BLaER1 treated with 17β-estradiol and CSF1 and Interleukin-3, amounts not matched to agents 10 nM and 100 nM (cell line): ENCODE results near the gene ATP13A2.
"Not testable (repeated sequence)": the region's sequence is repeated elsewhere in the genome, so short reads cannot be mapped to it uniquely, and the experiment has no call there.

ENCODE experiments used
- H3K27ac ChIP-seq, 11 experiments: shearing (Covaris generic); formaldehyde crosslinking; 2 replicates each; pipeline ENCODE4 v1.8.1; 2022
- H3K27me3 ChIP-seq, 11 experiments: shearing (Covaris generic); formaldehyde crosslinking; 2 replicates each; pipeline ENCODE4 v1.8.1; 2022
- H3K36me3 ChIP-seq, 11 experiments: shearing (Covaris generic); formaldehyde crosslinking; 2 replicates each; pipeline ENCODE4 v1.8.1; 2022
- H3K4me1 ChIP-seq, 10 experiments: shearing (Covaris generic); formaldehyde crosslinking; 2 replicates each; pipeline ENCODE4 v1.8.1; 2022
- H3K4me2 ChIP-seq, 11 experiments: shearing (Covaris generic); formaldehyde crosslinking; 2 replicates each; pipeline ENCODE4 v1.8.1; 2022
- H3K4me3 ChIP-seq, 10 experiments: shearing (Covaris generic); formaldehyde crosslinking; 2 replicates each; pipeline ENCODE4 v1.8.1; 2022
- H3K9ac ChIP-seq, 11 experiments: shearing (Covaris generic); formaldehyde crosslinking; 2 replicates each; pipeline ENCODE4 v1.8.1; 2022
- H3K9me3 ChIP-seq, 11 experiments: shearing (Covaris generic); formaldehyde crosslinking; replicated peaks in 1 of 11; 2 replicates each; pipeline ENCODE4 v1.8.1; 2022
- H4K20me1 ChIP-seq, 11 experiments: shearing (Covaris generic); formaldehyde crosslinking; 2 replicates each; pipeline ENCODE4 v1.8.1; 2022
- Cebpa-rat ChIP-seq, 11 experiments: shearing (Covaris generic); IDR thresholded peaks; 2 replicates each; pipeline ENCODE4 v1.8.1; 2022

Gene ATP13A2

DNA sequence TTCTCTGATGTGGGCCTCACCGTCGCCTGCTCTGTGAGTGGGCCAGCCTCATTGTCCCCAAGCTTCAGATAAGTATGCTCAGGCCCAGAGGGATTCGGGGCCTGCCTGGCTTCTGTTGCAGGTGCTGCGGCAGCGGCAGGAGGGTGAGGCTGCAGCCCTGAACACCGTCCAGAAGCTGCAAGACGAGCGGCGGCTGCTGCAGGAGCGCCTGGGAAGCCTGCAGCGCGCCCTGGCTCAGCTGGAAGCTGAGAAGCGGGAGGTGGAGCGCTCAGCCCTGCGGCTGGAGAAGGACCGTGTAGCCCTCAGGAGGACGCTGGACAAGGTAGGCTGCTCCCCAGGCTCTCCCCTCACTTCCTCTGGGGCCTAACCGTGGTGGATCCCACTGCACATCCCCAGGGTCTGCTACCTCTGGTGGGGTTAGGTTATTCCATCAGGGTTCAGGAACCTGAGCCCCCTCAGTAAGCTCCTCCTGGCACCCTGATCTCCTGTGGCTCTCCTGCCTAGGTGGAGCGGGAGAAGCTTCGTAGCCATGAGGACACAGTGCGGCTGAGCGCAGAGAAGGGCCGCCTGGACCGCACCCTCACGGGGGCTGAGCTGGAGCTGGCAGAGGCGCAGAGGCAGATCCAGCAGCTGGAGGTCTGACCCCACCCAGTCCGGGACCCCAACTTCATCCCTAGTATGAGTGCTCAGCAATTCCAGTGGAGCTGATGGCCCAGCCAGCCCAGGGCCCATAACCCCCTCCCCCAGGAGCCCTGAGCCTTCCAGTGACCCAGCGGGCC is 41.4 kb downstream of the ATP13A2 start:
- Histone ChIP-seq H3K4me1 (peaks cover 0 to 13% (median 0%) of the 10 kb centered on the region in 10 experiments; a peak in 3 of 20 replicates), H3K4me3 (no peak overlapping the region), H3K9me3 (no peaks in the 10 kb centered on the region), H3K27me3 (no peaks in the 10 kb centered on the region), H4K20me1 (peaks cover 0 to 46% (median 0%) of the 10 kb centered on the region in 11 experiments; a peak in 4 of 22 replicates), H3K9ac (0 out of 22 replicates have a peak overlapping the region, but pooled peaks of 1 of the 11 experiments have one; percentile 7), H3K4me2 (peak overlapping the region in 1 of 11 experiments; percentile 20; a peak in 1 of 22 replicates), H3K36me3 (peaks cover 0 to 22% (median 9%) of the 10 kb centered on the region in 11 experiments; a peak in 11 of 22 replicates), H3K27ac (no peak overlapping the region)
- no peak for TF ChIP-seq Cebpa-rat (IDR thresholded peaks at IDR 0.05)

- H3K27me3 ChIP-seq: no peaks in the 10 kb centered on the region
- TF ChIP-seq Cebpa-rat (IDR thresholded peaks at IDR 0.05): no peak
- H4K20me1 ChIP-seq: peaks cover 0 to 42% (median 0%) of the 10 kb centered on the region in 11 experiments; a peak in 4 of 22 replicates
- H3K9me3 ChIP-seq: no peaks in the 10 kb centered on the region
- peaks cover 0 to 25% (median 9%) of the 10 kb centered on the region in 11 experiments; a peak in 11 of 22 replicates for H3K36me3 ChIP-seq
- no peak overlapping the region for H3K9ac ChIP-seq
- peaks cover 0 to 13% (median 0%) of the 10 kb centered on the region in 10 experiments; a peak in 3 of 20 replicates for H3K4me1 ChIP-seq
- H3K4me2 ChIP-seq: peak overlapping the region in 1 of 11 experiments; percentile 20; a peak in 1 of 22 replicates
- no peak overlapping the region for H3K4me3 ChIP-seq
- H3K27ac ChIP-seq: no peak overlapping the region
Observed at GRCh38 chr1:16969651-16970050, 42.1 kb downstream of the ATP13A2 start.

DNA sequence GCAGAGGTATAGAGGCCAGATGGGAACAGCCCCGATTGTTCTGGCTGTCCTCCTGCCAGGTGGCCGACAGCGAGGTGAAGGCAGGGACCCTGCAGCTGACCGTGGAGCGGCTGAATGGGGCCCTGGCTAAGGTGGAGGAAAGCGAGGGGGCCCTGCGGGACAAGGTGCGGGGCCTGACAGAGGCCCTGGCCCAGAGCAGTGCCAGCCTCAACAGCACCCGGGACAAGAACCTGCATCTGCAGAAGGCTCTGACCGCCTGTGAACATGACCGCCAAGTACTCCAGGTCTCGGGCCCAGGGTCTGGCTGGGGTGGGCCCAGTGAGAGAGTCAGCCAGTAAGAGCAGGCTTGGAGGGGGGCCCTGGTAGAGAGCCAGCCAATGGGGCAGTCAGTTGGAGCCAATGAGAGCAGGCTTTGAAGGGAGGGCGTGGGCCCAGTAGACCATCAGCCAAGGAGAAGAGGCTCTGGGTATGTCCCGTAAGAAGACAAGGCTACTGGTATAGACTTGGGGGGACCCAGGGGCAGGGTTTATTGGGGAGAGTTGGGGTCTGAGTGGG is 42.6 kb downstream of the ATP13A2 start:
- H3K27me3 ChIP-seq: no peaks in the 10 kb centered on the region
- peaks cover 0 to 25% (median 9%) of the 10 kb centered on the region in 11 experiments; a peak in 11 of 22 replicates for H3K36me3 ChIP-seq
- H3K4me3 ChIP-seq: no peak overlapping the region
- H3K4me1 ChIP-seq: peaks cover 0 to 13% (median 0%) of the 10 kb centered on the region in 10 experiments; a peak in 3 of 20 replicates
- no peak for TF ChIP-seq Cebpa-rat (IDR thresholded peaks at IDR 0.05)
- H3K9me3 ChIP-seq: no peaks in the 10 kb centered on the region
- no peak overlapping the region for H3K27ac ChIP-seq
- no peak overlapping the region for H3K9ac ChIP-seq
- H4K20me1 ChIP-seq: peaks cover 0 to 42% (median 0%) of the 10 kb centered on the region in 11 experiments; a peak in 4 of 22 replicates
- no peak overlapping the region for H3K4me2 ChIP-seq

DNA sequence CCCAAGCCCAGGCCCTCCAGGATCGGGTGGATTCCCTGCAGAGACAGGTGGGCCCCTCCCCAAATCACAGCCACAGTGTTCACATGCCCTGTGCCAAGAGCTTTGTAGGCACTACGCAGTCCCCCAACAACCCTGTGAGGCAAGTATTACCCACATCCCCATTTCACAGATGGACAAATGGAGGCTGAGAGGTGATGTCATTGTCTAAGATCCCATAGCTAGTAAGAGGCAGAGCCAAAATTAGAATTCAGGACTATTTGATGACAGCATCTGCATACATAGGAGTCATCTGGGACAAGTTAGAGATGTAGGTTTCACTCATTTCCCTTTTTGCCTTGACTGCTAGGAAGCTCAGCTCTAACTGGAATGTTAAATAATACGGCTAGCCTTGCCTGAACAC is 43.4 kb downstream of the ATP13A2 start:
- Histone ChIP-seq H3K4me1 (peaks cover 0 to 13% (median 0%) of the 10 kb centered on the region in 10 experiments; a peak in 3 of 20 replicates), H3K4me3 (no peak overlapping the region), H3K9me3 (no peaks in the 10 kb centered on the region), H3K27ac (no peak overlapping the region), H4K20me1 (peaks cover 0 to 42% (median 0%) of the 10 kb centered on the region in 11 experiments; a peak in 4 of 22 replicates), H3K36me3 (peaks cover 0 to 25% (median 9%) of the 10 kb centered on the region in 11 experiments; a peak in 11 of 22 replicates), H3K4me2 (no peak overlapping the region), H3K27me3 (no peaks in the 10 kb centered on the region), H3K9ac (no peak overlapping the region)
- TF ChIP-seq Cebpa-rat (IDR thresholded peaks at IDR 0.05): no peak

- H3K4me1 ChIP-seq: peaks cover 0 to 13% (median 0%) of the 10 kb centered on the region in 10 experiments; a peak in 3 of 20 replicates
- H3K4me3 ChIP-seq: no peak overlapping the region
- peaks cover 0 to 25% (median 9%) of the 10 kb centered on the region in 11 experiments; a peak in 11 of 22 replicates for H3K36me3 ChIP-seq
- H3K9me3 ChIP-seq: no peaks in the 10 kb centered on the region
- H3K27me3 ChIP-seq: no peaks in the 10 kb centered on the region
- peaks cover 0 to 42% (median 0%) of the 10 kb centered on the region in 11 experiments; a peak in 4 of 22 replicates for H4K20me1 ChIP-seq
- no peak overlapping the region for H3K27ac ChIP-seq
- TF ChIP-seq Cebpa-rat (IDR thresholded peaks at IDR 0.05): no peak
- no peak overlapping the region for H3K9ac ChIP-seq
- no peak overlapping the region for H3K4me2 ChIP-seq
Observed at GRCh38 chr1:16967962-16968361, 43.8 kb downstream of the ATP13A2 start.

DNA sequence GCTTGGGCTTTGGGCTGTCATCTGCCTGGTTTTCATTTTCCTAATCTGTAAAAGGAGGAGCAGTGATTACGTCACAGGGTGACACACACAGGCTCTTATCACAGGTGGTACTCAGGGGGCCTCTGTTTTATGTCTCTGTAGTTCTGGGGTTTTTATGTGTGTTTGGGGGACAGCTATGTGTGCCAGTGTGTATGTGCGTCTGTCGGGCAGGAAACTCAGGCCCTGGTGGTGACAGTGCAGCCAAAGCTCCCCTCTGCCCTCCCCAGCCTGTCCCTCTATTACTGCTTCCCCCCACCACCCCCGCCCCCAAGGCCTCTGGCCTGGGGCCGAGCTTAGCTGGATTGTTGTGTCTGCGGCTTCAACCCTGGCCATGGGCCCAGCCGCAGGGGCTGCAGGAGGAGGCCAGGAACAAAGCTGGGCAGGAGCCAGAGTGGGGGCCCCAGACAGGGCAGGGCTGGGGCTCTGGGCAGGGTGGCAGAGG is 44.6 kb downstream of the ATP13A2 start:
- Histone ChIP-seq H4K20me1 (peaks cover 0 to 35% (median 0%) of the 10 kb centered on the region in 11 experiments; a peak in 4 of 22 replicates), H3K9ac (no peak overlapping the region), H3K36me3 (peaks cover 0 to 25% (median 9%) of the 10 kb centered on the region in 11 experiments; a peak in 11 of 22 replicates), H3K9me3 (no peaks in the 10 kb centered on the region), H3K4me1 (peaks cover 0 to 14% (median 0%) of the 10 kb centered on the region in 10 experiments; a peak in 4 of 20 replicates), H3K27me3 (no peaks in the 10 kb centered on the region), H3K4me2 (no peak overlapping the region), H3K4me3 (no peak overlapping the region), H3K27ac (no peak overlapping the region)
- TF ChIP-seq Cebpa-rat (IDR thresholded peaks at IDR 0.05): no peak

DNA sequence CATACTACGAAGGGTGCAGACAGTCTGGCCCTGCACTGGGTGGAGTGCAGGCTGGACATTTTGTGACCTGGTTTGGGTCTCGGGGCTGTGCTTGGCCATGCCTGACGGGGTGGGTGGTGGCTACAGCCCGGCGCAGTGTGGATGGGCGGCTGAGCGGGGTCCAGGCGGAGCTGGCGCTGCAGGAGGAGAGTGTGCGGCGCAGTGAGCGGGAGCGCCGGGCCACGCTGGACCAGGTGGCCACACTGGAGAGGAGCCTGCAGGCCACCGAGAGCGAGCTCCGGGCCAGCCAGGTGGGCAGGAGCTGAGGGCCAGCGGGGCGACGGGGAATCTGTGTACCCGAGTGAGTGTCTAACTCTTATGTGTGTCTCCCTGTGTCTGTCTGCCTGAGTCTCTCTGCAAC is 45.4 kb downstream of the ATP13A2 start:
- Histone ChIP-seq H3K27me3 (no peaks in the 10 kb centered on the region), H3K9ac (no peak overlapping the region), H3K27ac (no peak overlapping the region), H3K9me3 (no peaks in the 10 kb centered on the region), H4K20me1 (peaks cover 0 to 27% (median 0%) of the 10 kb centered on the region in 11 experiments; a peak in 4 of 22 replicates), H3K4me1 (peaks cover 3 to 22% (median 7%) of the 10 kb centered on the region in 10 experiments; a peak in 15 of 20 replicates), H3K4me3 (no peak overlapping the region), H3K36me3 (peaks cover 0 to 25% (median 9%) of the 10 kb centered on the region in 11 experiments; a peak in 11 of 22 replicates), H3K4me2 (no peak overlapping the region)
- TF ChIP-seq Cebpa-rat (IDR thresholded peaks at IDR 0.05): no peak

DNA sequence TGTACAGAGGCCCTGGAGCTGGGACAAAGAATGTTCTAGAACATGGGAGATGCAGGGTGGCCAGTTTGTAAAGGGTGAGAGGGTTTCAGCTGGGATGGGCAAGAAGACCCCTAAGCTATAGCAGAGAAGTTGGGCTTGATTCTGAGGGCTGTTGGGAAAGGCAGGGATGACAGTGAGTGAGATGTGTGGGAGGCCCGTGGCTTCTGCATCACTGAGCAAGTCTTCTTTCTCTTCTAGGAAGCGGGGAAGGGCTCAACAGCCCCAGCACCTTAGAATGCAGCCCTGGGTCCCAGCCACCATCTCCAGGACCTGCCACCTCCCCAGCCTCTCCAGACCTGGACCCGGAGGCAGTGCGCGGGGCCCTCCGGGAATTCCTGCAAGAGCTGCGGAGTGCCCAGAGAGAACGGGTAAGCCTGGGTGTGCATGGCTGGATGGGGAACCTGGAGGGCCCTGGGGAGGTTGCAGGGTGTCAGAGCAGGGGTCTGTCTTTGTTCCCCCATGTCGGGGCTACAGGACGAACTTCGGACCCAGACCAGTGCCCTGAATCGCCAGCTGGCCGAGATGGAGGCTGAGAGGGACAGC is 46.2 kb downstream of the ATP13A2 start:
- H3K9ac ChIP-seq: no peak overlapping the region
- H3K27ac ChIP-seq: no peak overlapping the region
- H3K9me3 ChIP-seq: no peaks in the 10 kb centered on the region
- TF ChIP-seq Cebpa-rat (IDR thresholded peaks at IDR 0.05): no peak
- H4K20me1 ChIP-seq: peaks cover 0 to 23% (median 0%) of the 10 kb centered on the region in 11 experiments; a peak in 4 of 22 replicates
- H3K27me3 ChIP-seq: no peaks in the 10 kb centered on the region
- H3K4me1 ChIP-seq: peaks cover 9 to 26% (median 14%) of the 10 kb centered on the region in 10 experiments; a peak in 16 of 20 replicates
- H3K36me3 ChIP-seq: peaks cover 0 to 25% (median 9%) of the 10 kb centered on the region in 11 experiments; a peak in 11 of 22 replicates
- no peak overlapping the region for H3K4me3 ChIP-seq
- no peak overlapping the region for H3K4me2 ChIP-seq

GRCh38 chr1:16964169-16964568 is 47.6 kb downstream of the ATP13A2 start:
- not testable (repeated sequence) for H3K4me3 ChIP-seq, H3K27ac ChIP-seq, H3K9me3 ChIP-seq, H3K9ac ChIP-seq, H3K4me2 ChIP-seq, H3K27me3 ChIP-seq
- H4K20me1 ChIP-seq: peaks cover 0 to 12% (median 0%) of the 10 kb centered on the region in 11 experiments; a peak in 3 of 22 replicates
- H3K36me3 ChIP-seq: peaks cover 0 to 25% (median 9%) of the 10 kb centered on the region in 11 experiments; a peak in 11 of 22 replicates
- H3K4me1 ChIP-seq: peaks cover 9 to 30% (median 17%) of the 10 kb centered on the region in 10 experiments; a peak in 16 of 20 replicates
